DND-41 (cell line): ENCODE data around the gene GATAD2B.

Experiments
- ATAC-seq: fragments of 200-7000 bp; cut with Tn5 transposase; 3 replicates; pipeline ENCODE4 v1.9.1; 2021; ENCODE audit warnings: low read depth; ENCODE audit not compliant: insufficient read depth
- DNase-seq: peaks from one replicate; pipeline ENCODE4 v3.0.0-alpha.2; 2020
- H2AFZ ChIP-seq: 2 replicates; pipeline ENCODE4 v1.6.0; 2012; ENCODE audit warnings: low read depth, low read length
- H3K27ac ChIP-seq: 2 replicates; pipeline ENCODE4 v1.5.1; 2012; ENCODE audit warnings: low read length, inconsistent platforms
- H3K27me3 ChIP-seq: fragments of 200-600 bp; sonication (generic); 2 replicates; pipeline ENCODE4 v1.6.0; 2012; ENCODE audit warnings: low read length, mild to moderate bottlenecking, inconsistent platforms; ENCODE audit not compliant: insufficient read depth, poor library complexity
- H3K36me3 ChIP-seq: 2 replicates; pipeline ENCODE4 v1.5.1; 2012; ENCODE audit warnings: low read length, inconsistent platforms; ENCODE audit not compliant: insufficient read depth
- H3K4me1 ChIP-seq: 2 replicates; pipeline ENCODE4 v1.5.1; 2012; ENCODE audit warnings: mild to moderate bottlenecking, low read length; ENCODE audit not compliant: insufficient read depth
- H3K4me2 ChIP-seq: 2 replicates; pipeline ENCODE4 v1.6.0; 2012; ENCODE audit warnings: mild to moderate bottlenecking, moderate library complexity, low read length, inconsistent platforms; ENCODE audit not compliant: insufficient read depth
- H3K4me3 ChIP-seq, 2 experiments: fragments of 200-600 bp in 1 of 2; shearing (Covaris generic) in 1 of 2; 2 replicates each; pipeline ENCODE4 v1.5.1; 2012 to 2016; ENCODE audit warnings: inconsistent platforms in 2 of 2, low read length in 2 of 2, mild to moderate bottlenecking in 2 of 2, low read depth in 1 of 2, moderate library complexity in 1 of 2
- H3K79me2 ChIP-seq: 2 replicates; pipeline ENCODE4 v1.6.0; 2012; ENCODE audit warnings: low read length, inconsistent platforms; ENCODE audit not compliant: insufficient read depth
- H3K9ac ChIP-seq: 2 replicates; pipeline ENCODE4 v1.6.0; 2012; ENCODE audit warnings: low read depth, mild to moderate bottlenecking, inconsistent platforms, low read length, moderate library complexity
- H3K9me3 ChIP-seq: 2 replicates; pipeline ENCODE4 v1.5.1; 2012; ENCODE audit warnings: low read length, moderate library complexity, mild to moderate bottlenecking, inconsistent platforms; ENCODE audit not compliant: insufficient read depth, severe bottlenecking
- H4K20me1 ChIP-seq: 2 replicates; pipeline ENCODE4 v1.6.0; 2012; ENCODE audit warnings: low read length; ENCODE audit not compliant: insufficient read depth
- CTCF ChIP-seq: IDR thresholded peaks from 2 replicates; pipeline ENCODE4 v1.5.1; 2012; ENCODE audit warnings: borderline replicate concordance, low read length, moderate library complexity, mild to moderate bottlenecking; ENCODE audit not compliant: poor library complexity, severe bottlenecking; ENCODE audit errors: extremely low read depth
- EZH2 ChIP-seq: IDR thresholded peaks from 3 replicates; pipeline ENCODE4 v1.6.1; 2012; ENCODE audit warnings: borderline replicate concordance, low read depth, mild to moderate bottlenecking, moderate library complexity, low read length, inconsistent platforms; ENCODE audit not compliant: severe bottlenecking

The GATAD2B gene

GRCh38 chr1:153777648-153778047, 145.1 kb downstream of the GATAD2B start:
- no peak overlapping the region for H3K27ac ChIP-seq

GRCh38 chr1:153776845-153777370, 145.9 kb downstream of the GATAD2B start:
- Histone ChIP-seq H3K27ac (no peak overlapping the region), H3K4me2 (no peak overlapping the region), H3K9ac (no peak overlapping the region), H3K79me2 (no peaks in the 10 kb centered on the region), H3K4me1 (no peaks in the 10 kb centered on the region), H3K4me3 (no peak overlapping the region), H3K27me3 (no peaks in the 10 kb centered on the region), H3K9me3 (no peaks in the 10 kb centered on the region), H3K36me3 (peaks cover 24% of the 10 kb centered on the region), H2AFZ (no peak overlapping the region), H4K20me1 (peaks cover 5% of the 10 kb centered on the region; the same call in 1 of the 2 replicates)
- DNase-seq (no peak), ATAC-seq (no peak)
- no peak for TF ChIP-seq CTCF
- no peak for TF ChIP-seq EZH2

More at GRCh38 chr1:153777648-153778047, 145.1 kb downstream of the GATAD2B start:
- Histone ChIP-seq H3K4me1 (peaks cover under 1% of the 10 kb centered on the region), H3K4me3 (no peak overlapping the region), H3K9ac (no peak overlapping the region), H2AFZ (no peak overlapping the region), H3K79me2 (no peaks in the 10 kb centered on the region), H3K9me3 (no peaks in the 10 kb centered on the region), H3K36me3 (peaks cover 17% of the 10 kb centered on the region), H4K20me1 (peaks cover 5% of the 10 kb centered on the region; the same call in 1 of the 2 replicates), H3K4me2 (no peak overlapping the region), H3K27me3 (no peaks in the 10 kb centered on the region)
- no peak for ATAC-seq
- TF ChIP-seq EZH2 (no peak), CTCF (no peak)
- DNase-seq: no peak

- ATAC-seq (no peak), DNase-seq (no peak)
- TF ChIP-seq EZH2 (no peak), CTCF (no peak)
- Histone ChIP-seq H3K27ac (no peak overlapping the region), H3K36me3 (peaks cover 29% of the 10 kb centered on the region), H3K4me1 (no peaks in the 10 kb centered on the region), H3K9ac (no peak overlapping the region), H3K4me3 (no peak overlapping the region), H3K4me2 (no peak overlapping the region), H3K79me2 (no peaks in the 10 kb centered on the region), H3K9me3 (no peaks in the 10 kb centered on the region), H2AFZ (no peak overlapping the region), H3K27me3 (no peaks in the 10 kb centered on the region), H4K20me1 (peaks cover 5% of the 10 kb centered on the region; the same call in 1 of the 2 replicates)
These were observed 146.4 kb downstream of the GATAD2B start for GRCh38 chr1:153776352-153776751.
